GM18498 (cell line): ENCODE results near the gene IFNAR2.
A peak's percentile ranks its signal among the peaks of the same experiment; 100 is the strongest.
"Not testable (repeated sequence)": the region's sequence is repeated elsewhere in the genome, so short reads cannot be mapped to it uniquely, and the experiment has no call there.

ENCODE experiments used
- ATAC-seq: cut with Tn5 transposase; IDR thresholded peaks from one replicate; pipeline ENCODE4 v1.9.1; 2021; ENCODE audit warnings: mild to moderate bottlenecking, moderate library complexity; ENCODE audit not compliant: unreplicated experiment

IFNAR2 gene

GRCh38 chr21:33212159-33212851, 17.4 kb upstream of the IFNAR2 start:
- ATAC-seq: no peak

- no peak for ATAC-seq
Observed at GRCh38 chr21:33214056-33214455, 15.7 kb upstream of the IFNAR2 start.

GRCh38 chr21:33217138-33217520, 12.6 kb upstream of the IFNAR2 start:
- ATAC-seq: no peak

- no peak for ATAC-seq
Observed at GRCh38 chr21:33219300-33219699, 10.4 kb upstream of the IFNAR2 start.

- ATAC-seq: no peak
Observed at GRCh38 chr21:33219954-33220353, 9.8 kb upstream of the IFNAR2 start.

- not testable (repeated sequence) for ATAC-seq
Observed at GRCh38 chr21:33225376-33225775, 4.4 kb upstream of the IFNAR2 start.

GRCh38 chr21:33228455-33228854, 1.3 kb upstream of the IFNAR2 start:
- no peak for ATAC-seq

GRCh38 chr21:33229099-33229783, 497 bp upstream of the IFNAR2 start:
- ATAC-seq: no peak

- ATAC-seq: peak; percentile 35
Observed at GRCh38 chr21:33230545-33231324, 997 bp downstream of the IFNAR2 start.

GRCh38 chr21:33231526-33231925, 1.8 kb downstream of the IFNAR2 start:
- ATAC-seq: no peak

GRCh38 chr21:33232291-33233034, 2.7 kb downstream of the IFNAR2 start:
- ATAC-seq: no peak

GRCh38 chr21:33234635-33235520, 5.1 kb downstream of the IFNAR2 start:
- ATAC-seq: no peak

GRCh38 chr21:33236013-33236686, 6.4 kb downstream of the IFNAR2 start:
- no peak for ATAC-seq

- no peak for ATAC-seq
Observed at GRCh38 chr21:33236766-33237165, 7.0 kb downstream of the IFNAR2 start.

GRCh38 chr21:33237486-33237885, 7.7 kb downstream of the IFNAR2 start:
- ATAC-seq: no peak

GRCh38 chr21:33238146-33238545, 8.4 kb downstream of the IFNAR2 start:
- peak; percentile 27 for ATAC-seq

- ATAC-seq: peak; percentile 78
Observed at GRCh38 chr21:33238565-33239255, 9.0 kb downstream of the IFNAR2 start.

GRCh38 chr21:33239559-33240127, 9.9 kb downstream of the IFNAR2 start:
- ATAC-seq: not testable (repeated sequence)

GRCh38 chr21:33240404-33240803, 10.7 kb downstream of the IFNAR2 start:
- ATAC-seq: no peak
